ENCODE measurements around the gene RCN1.

DNA sequence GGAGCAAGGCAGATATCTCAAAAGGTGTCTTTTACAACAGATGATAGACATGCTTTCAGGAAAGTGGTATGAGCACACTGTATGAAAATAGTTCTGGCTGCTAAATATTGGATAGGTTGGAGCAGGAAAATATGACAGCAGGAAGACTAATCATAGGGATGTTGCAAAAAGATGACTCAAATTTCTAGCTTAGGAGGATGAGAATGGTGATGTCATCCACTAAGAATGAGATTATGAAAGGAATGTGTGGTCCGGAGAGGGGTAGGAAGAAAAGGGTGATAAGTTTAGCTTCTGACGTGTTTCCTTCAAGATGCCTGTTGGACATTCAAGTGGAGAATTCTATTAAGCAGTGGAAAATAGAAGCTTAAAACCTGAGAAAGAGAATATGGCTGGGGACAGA lies 46.4 kb downstream of the RCN1 start:
- TF ChIP-seq, protein P1, sequence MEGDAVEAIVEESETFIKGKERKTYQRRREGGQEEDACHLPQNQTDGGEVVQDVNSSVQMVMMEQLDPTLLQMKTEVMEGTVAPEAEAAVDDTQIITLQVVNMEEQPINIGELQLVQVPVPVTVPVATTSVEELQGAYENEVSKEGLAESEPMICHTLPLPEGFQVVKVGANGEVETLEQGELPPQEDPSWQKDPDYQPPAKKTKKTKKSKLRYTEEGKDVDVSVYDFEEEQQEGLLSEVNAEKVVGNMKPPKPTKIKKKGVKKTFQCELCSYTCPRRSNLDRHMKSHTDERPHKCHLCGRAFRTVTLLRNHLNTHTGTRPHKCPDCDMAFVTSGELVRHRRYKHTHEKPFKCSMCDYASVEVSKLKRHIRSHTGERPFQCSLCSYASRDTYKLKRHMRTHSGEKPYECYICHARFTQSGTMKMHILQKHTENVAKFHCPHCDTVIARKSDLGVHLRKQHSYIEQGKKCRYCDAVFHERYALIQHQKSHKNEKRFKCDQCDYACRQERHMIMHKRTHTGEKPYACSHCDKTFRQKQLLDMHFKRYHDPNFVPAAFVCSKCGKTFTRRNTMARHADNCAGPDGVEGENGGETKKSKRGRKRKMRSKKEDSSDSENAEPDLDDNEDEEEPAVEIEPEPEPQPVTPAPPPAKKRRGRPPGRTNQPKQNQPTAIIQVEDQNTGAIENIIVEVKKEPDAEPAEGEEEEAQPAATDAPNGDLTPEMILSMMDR (IDR thresholded peaks at IDR 0.05 in 2 of 3, conservative IDR thresholded peaks at IDR 0.05 in 1 of 3; ENCODE audit: borderline replicate concordance in 1 of 3, insufficient read depth in 1 of 3, low read depth in 2 of 3, low read length in 2 of 3): no peak
- TF ChIP-seq SRF (IDR thresholded peaks at IDR 0.05; ENCODE audit: low read depth): no peak
- TF ChIP-seq POLR2A (IDR thresholded peaks at IDR 0.05; ENCODE audit: borderline replicate concordance, extremely low read depth, insufficient read depth, insufficient read length): no peak
- TF ChIP-seq, protein P2, sequence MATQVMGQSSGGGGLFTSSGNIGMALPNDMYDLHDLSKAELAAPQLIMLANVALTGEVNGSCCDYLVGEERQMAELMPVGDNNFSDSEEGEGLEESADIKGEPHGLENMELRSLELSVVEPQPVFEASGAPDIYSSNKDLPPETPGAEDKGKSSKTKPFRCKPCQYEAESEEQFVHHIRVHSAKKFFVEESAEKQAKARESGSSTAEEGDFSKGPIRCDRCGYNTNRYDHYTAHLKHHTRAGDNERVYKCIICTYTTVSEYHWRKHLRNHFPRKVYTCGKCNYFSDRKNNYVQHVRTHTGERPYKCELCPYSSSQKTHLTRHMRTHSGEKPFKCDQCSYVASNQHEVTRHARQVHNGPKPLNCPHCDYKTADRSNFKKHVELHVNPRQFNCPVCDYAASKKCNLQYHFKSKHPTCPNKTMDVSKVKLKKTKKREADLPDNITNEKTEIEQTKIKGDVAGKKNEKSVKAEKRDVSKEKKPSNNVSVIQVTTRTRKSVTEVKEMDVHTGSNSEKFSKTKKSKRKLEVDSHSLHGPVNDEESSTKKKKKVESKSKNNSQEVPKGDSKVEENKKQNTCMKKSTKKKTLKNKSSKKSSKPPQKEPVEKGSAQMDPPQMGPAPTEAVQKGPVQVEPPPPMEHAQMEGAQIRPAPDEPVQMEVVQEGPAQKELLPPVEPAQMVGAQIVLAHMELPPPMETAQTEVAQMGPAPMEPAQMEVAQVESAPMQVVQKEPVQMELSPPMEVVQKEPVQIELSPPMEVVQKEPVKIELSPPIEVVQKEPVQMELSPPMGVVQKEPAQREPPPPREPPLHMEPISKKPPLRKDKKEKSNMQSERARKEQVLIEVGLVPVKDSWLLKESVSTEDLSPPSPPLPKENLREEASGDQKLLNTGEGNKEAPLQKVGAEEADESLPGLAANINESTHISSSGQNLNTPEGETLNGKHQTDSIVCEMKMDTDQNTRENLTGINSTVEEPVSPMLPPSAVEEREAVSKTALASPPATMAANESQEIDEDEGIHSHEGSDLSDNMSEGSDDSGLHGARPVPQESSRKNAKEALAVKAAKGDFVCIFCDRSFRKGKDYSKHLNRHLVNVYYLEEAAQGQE (IDR thresholded peaks at IDR 0.05; ENCODE audit: low read depth): no peak
- TF ChIP-seq EZH2 (IDR thresholded peaks at IDR 0.05): no peak
- peak; percentile 63; the same call in 1 of the 2 replicates for TF ChIP-seq JUND (IDR thresholded peaks at IDR 0.05)
- TF ChIP-seq, protein P3, sequence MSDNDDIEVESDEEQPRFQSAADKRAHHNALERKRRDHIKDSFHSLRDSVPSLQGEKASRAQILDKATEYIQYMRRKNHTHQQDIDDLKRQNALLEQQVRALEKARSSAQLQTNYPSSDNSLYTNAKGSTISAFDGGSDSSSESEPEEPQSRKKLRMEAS (IDR thresholded peaks at IDR 0.05): no peak
- TF ChIP-seq RAD21 (IDR thresholded peaks at IDR 0.05; ENCODE audit: low read depth): no peak
- TF ChIP-seq EZH2phosphoT487 (IDR thresholded peaks at IDR 0.05; ENCODE audit: borderline replicate concordance): no peak
- no peak for TF ChIP-seq POLR2AphosphoS5 (IDR thresholded peaks at IDR 0.05; ENCODE audit: low read depth, low read length)
- TF ChIP-seq TCF7L2 (IDR thresholded peaks at IDR 0.05; ENCODE audit: borderline replicate concordance, extremely low read depth, insufficient read depth, insufficient read length): no peak
- no peak for TF ChIP-seq ZNF274 (IDR thresholded peaks at IDR 0.05; ENCODE audit: low read depth, low read length)
- TF ChIP-seq CBX3 (IDR thresholded peaks at IDR 0.05; ENCODE audit: low read depth): no peak
- 0 out of 2 replicates have a peak, but pooled peaks have one; percentile 35 for TF ChIP-seq SP1 (IDR thresholded peaks at IDR 0.05; ENCODE audit: low read depth)
